ENCODE data around the gene COQ5. TPM values are rescaled to one million over a fixed set of nuclear protein-coding genes. Genes with fewer than 3 reads are reported as not detected.
"Not testable (repeated sequence)": the region's sequence is repeated elsewhere in the genome, so short reads cannot be mapped to it uniquely, and the experiment has no call there.

The COQ5 gene
- 23.2 TPM for total RNA-seq

DNA sequence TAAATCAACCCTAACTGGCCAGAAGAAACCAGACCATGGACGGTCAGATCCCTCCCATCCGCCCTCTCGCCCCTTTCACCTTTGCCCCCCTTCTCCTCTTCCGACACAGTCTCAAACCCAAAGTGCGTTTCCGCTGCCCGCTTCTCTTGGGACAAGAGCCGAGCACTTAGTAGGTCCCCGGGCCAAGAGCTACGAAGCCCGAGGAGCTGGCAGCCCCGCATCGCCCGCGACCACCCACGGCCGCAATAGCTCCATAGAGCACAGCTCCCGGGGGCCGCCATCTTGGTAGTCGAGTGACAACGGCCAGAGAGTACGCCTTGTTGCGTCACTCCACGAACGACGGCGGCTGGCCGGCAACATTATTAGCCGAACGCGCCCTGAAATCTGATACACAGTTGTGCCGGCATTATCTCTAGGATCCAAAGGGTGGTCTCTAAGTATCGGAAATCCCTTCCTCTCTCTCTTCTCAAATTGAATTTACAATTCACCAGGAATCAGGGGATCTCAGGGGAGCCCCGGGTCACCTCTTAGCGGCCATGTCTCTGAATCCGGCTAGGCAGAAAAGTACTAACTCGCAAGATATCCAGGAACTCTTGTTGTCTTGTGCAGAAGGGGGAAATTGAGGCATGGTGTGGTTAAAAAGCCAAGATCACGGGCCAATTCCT lies at the start of gene COQ5:
Gene COQ5 (minus strand): TSS at position 298 of the 665 bp plus-strand sequence. CDS start 17 bp downstream, at position 281.
- ATAC-seq: peak; percentile 88

GRCh38 chr12:120574106-120574505 lies 45.1 kb upstream of the COQ5 start:
- ATAC-seq: no peak

GRCh38 chr12:120573560-120573959 lies 44.6 kb upstream of the COQ5 start:
- no peak for ATAC-seq

DNA sequence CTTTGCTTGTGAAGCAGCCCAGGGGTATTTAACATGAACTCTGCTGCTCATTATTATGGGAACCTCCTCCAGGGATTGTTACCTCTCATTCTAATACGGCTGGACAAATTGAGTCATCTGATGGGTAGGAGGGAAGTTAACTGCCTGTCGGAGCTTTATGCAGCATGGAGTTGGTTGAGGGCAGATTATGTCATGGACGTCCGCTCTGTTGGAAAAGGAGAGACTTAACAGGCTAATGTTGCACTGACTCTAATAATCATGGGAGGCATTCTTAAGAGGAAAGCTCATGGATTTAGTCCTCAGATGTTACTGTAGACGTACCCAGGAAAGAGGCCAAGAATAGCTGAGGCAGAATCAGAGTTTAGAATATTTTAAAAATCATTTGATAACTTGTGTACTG lies 42.3 kb upstream of the COQ5 start:
- no peak for ATAC-seq

- peak; percentile 29 for ATAC-seq
Observed at GRCh38 chr12:120563495-120563894, 34.5 kb upstream of the COQ5 start.

- no peak for ATAC-seq
Observed at GRCh38 chr12:120562906-120563305, 33.9 kb upstream of the COQ5 start.

DNA sequence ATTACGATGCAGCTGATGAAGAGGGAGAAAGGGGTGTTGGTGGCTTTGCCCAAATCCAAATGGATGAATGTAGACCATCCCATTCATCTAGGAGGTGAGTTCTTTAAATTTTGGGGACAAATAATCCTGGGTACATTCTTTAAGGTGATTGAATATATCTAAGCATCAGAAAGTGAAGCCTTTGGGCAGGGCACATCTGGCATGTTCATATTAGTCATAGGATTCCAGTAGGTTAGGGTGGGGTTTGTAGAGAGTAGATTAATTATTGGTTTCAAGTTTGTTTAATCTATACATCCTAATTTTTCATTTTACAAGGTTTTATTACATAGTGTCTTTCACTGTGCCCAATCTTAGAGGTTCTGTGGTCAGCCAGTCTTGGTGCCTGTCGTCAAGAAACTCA lies 28.6 kb upstream of the COQ5 start:
- no peak for ATAC-seq

DNA sequence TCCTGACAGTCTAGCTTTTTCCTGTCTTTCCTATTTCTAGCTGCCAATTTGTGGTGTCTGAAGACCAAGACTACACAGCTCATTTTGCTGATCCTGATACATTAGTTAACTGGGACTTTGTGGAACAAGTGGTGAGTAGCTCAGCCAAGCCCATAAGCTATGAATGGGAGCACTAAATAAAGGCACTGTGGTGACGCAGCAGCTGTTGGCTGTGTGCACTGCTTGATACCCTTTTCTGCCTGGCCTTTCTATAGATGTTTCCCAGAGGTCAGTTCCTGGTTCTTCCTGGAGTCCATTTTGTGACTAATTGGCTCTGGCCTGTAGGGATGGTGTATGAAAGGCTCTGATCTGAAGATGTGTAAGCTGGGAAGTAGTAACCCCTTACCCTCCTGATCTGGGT lies 25.7 kb upstream of the COQ5 start:
- no peak for ATAC-seq

DNA sequence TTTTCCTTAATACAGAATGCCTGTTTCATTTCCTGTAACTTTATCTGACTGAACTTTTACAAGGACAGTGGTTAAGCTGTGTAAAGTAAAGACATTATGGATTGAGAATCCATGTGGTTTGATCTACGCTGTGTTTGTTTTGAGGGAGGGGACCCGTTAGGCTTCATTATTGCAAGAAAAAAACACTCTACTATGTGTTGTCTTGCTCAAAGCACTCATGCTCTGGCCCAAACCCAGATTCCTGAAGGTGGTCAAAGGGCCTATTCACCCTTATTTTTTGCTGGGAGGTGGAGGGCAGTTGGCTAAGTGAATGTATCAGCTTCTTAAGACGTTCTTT lies 17.1 kb upstream of the COQ5 start:
- ATAC-seq: no peak

DNA sequence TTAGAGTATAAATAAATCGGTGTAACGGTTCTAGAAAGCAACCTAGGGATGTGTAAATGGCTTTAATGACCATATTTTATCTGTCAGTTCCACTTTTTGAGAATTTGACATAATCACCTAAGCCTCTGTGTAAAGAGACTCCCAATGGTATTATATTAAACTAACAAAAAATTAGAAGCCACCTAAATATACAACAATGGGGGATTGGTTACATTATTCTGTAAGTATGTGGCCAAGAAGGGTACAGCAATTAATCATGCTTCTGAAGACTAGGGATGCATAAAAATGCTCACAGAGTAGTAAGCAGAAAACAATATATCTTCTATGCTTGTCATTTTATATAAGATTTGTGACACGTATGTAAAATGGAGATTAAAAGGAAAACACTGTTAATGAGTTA lies 15.7 kb upstream of the COQ5 start:
- no peak for ATAC-seq

- no peak for ATAC-seq
Observed at GRCh38 chr12:120542166-120542565, 13.2 kb upstream of the COQ5 start.

GRCh38 chr12:120540445-120540844 lies 11.5 kb upstream of the COQ5 start:
- ATAC-seq: no peak

- peak; percentile 27 for ATAC-seq
Observed at GRCh38 chr12:120539303-120539702, 10.3 kb upstream of the COQ5 start.

DNA sequence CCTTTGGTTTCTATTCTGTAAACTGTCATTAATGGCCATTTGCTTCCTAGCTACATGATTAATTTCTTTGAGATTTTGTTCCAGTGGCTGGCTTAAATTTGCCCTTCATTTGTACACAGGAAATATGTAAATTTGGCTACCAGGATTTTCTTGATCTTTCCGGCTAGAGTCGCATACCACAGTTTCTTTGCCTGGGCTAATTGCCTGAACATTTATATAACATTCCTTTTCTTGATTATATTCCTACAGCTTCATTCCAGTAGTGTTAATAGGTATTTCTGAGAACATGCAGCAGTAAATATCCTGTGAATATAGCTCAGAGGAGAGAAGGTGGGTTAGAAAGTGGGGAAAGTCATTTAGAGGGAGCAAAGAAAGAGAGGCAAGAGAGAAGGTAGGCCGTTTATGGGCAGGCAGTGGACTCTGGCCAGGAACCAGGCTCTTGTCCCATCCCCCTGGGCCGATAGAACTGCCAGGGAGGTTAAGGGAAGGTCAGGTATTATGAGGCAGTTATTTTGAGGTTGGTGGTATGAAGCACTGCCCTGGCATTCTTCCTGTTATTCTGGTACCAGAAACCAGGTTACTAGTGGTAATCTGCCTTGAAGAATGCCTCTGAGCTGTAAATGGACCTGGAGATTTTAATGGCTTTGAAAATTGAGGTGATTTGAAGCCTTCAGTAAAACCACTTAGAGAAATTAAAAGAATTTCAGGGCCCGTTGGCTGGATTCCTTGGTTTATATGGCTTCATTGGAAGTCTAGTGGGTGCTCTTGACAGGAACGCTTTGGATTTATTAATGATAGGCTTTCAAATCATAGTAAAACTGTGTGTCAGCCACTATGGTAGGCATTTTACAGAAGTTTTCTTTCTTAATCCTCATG lies 9.6 kb upstream of the COQ5 start:
- ATAC-seq: peak; percentile 59

- ATAC-seq: no peak
Observed at GRCh38 chr12:120537856-120538220, 8.9 kb upstream of the COQ5 start.

DNA sequence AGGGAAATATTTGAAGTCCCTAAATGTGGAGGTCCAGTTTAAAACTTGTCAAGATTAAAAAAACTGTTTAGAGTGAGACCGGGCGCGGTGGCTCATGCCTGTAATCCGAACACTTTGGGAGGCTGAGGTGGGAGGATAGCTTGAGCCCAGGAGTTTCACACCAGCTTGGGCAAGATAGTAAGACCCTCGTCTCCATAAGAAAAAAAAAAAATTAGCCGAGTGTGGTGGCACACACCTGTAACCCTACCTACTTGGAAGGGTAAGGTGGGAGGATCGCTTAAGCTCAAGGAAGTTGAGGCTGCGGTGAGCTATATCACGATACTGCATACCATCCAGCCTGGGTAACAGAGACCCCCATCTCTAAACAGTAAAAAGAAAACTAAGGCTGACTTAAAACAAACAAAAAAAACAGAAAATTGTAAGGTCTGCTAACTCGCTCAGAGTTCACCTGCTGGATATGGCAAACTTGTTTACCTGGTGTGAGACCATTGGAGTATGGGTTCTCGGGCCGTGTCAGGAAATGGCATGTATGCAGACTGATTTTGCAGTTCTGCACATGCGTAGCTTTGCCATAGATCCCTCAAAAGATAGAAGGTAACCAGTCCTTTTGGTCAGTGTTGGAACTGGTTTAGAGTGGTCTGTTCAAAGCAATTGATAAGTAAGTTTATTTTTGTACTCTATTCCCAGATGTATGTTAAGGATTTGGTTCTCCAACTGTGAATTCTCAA lies 7.3 kb upstream of the COQ5 start:
- ATAC-seq: no peak

DNA sequence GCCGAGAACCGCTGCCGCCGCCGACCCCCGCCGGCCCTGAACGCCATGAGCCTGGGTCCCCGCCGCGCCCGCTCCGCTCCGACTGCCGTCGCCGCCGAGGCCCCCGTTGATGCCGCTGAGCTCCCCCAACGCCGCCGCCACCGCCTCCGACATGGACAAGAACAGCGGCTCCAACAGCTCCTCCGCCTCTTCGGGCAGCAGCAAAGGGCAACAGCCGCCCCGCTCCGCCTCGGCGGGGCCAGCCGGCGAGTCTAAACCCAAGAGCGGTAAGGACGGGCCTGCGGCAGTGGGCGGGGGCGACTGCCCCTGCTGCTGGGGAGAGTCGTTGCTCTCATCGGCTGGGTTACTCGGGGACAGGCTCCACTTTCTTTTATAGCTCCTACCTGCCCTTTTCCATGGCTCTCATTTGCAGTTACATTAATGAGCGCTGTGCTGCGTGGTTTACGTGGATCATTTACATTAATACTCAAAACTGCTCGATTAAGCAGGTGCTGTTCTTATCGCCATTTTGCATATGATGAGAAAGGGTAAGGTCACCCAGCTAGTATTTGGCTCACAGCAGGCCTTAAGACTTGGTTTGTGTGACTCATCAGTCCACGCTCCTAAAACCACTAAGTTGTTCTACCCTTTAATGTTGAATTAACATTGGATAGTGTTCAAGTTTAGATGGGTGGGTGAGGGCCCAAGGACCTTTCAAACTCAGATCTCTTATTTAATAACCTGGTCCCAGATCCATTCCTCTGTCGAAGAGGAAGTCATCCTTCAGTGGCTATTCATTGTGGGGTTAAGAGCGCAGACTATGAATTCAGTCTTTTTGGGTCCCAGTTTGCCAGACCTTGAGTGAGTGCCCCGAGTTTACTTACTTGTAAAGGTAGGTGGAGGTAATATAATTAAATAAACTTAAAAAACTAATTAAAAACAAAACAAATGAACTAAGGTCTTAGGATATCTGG lies 6.0 kb upstream of the COQ5 start:
- peak; percentile 67 for ATAC-seq

- ATAC-seq: peak; percentile 79
Observed at GRCh38 chr12:120534203-120534702, 5.3 kb upstream of the COQ5 start, which contains the start of gene RNF10. RNF10 (plus strand) TSS chr12:120534356; CDS start chr12:120534812, 456 bp downstream.

GRCh38 chr12:120532701-120533238 lies 3.8 kb upstream of the COQ5 start:
- no peak for ATAC-seq

DNA sequence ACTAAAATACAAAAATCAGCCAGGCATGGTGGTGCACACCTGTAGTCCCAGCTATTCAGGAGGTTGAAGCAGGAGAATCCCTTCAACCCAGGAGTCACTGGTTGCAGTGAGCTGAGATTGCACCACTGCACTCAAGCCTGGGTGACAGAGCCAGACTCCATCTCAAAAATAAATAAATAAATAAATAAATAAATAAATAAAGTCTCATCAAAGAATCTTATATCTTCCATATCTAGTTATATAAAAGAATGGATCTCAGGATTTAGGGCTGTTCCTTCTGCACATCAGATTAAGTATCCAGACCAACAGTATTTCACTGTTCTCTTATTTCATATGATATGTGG lies 1.4 kb upstream of the COQ5 start:
- not testable (repeated sequence) for ATAC-seq

DNA sequence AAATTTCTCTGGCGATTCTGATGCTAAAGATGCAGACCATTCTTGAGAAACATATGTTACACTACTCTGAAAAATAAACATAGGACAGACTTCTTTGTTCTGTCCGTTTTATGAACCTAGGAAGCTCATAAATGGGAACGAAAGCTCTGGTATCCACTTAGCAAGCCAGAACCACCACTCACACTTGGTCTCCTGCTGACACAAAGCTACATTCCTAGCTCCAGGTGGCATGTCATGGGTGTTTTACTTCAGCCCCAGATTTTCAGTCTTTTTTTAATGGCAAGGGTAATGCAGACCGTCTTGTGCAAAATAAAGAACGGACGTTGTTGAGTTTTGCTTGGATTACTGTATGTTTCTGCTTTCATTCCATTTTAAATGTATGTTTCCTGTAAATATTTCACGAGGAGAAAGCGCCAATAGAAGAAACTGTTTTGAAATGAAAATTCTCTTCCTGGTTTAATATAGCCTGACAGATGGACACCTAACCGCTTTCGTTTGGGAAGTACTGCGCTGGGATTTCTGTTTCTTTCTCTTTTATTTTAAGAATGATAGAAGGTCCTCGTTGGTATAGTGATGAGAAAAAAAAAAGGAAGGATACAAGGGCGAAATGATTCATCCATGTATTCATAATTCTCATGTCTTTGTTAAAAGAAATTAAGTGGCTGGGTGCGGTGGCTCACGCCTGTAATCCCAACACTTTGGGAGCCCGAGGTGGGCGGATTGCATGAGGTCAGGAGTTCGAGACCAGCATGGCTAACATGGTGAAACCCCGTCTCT lies 871 bp upstream of the COQ5 start:
- ATAC-seq: peak; percentile 45

Measured in esophagus mucosa (tissue), 1 donor.